Endothelial cell of umbilical vein (primary cell): Measurements from ENCODE around the gene IMPA2. TPM values are rescaled to one million over a fixed set of nuclear protein-coding genes. Genes with fewer than 3 reads are reported as not detected.

ENCODE experiments used
- BruUV-seq: library from RNA; stranded (reverse); fragments of 400-500 nt; replicated peaks from 2 replicates; lab custom pipeline; 2021; lab: Mats Ljungman, UMichigan
- CTCF ChIA-PET: fragments of 300-600, 350-600 bp; sonication (Branson Sonifier 250); formaldehyde crosslinking; loops from one replicate; lab custom pipeline; 2021; ENCODE audit warnings: antibody characterized with exemption, inconsistent platforms; lab: Charles Lee
- POLR2A ChIA-PET: fragments of 300-600, 350-600 bp; sonication (Branson Sonifier 250); formaldehyde crosslinking; loops from one replicate; lab custom pipeline; 2021; ENCODE audit warnings: antibody characterized with exemption, inconsistent platforms; lab: Charles Lee
- DNase-seq: peaks from one replicate; pipeline ENCODE4 v3.0.0-alpha.2; 2011; ENCODE audit warnings: low read depth, low spot score
- FAIRE-seq: peaks from 2 replicates; lab custom pipeline; 2011; peaks lifted over from hg19 to GRCh38; lab: Jason Lieb, UNC
- H2AFZ ChIP-seq: 2 replicates; pipeline ENCODE4 v1.6.0; 2012; ENCODE audit warnings: low read depth, low read length, control low read depth, inconsistent platforms
- H3K27ac ChIP-seq: 2 replicates; pipeline ENCODE4 v1.5.1; 2011; ENCODE audit warnings: low read depth, mild to moderate bottlenecking, control low read depth, low read length, moderate library complexity; ENCODE audit not compliant: insufficient read depth
- H3K27me3 ChIP-seq, 2 experiments: 2 replicates each; pipeline versions ENCODE4 v1.6.0 to v1.6.1; 2011; ENCODE audit warnings: low read length in 2 of 2, mixed read lengths in 1 of 2; ENCODE audit not compliant: control insufficient read depth in 2 of 2, insufficient read depth in 2 of 2
- H3K36me3 ChIP-seq, 2 experiments: 2 replicates in 1 of 2; 3 replicates in 1 of 2; pipeline ENCODE4 v1.5.1; 2011; ENCODE audit warnings: low read length in 2 of 2, mild to moderate bottlenecking in 1 of 2, moderate library complexity in 1 of 2; ENCODE audit not compliant: control insufficient read depth in 2 of 2, insufficient read depth in 2 of 2; ENCODE audit errors: extremely low read depth in 1 of 2
- H3K4me1 ChIP-seq: 3 replicates; pipeline ENCODE4 v1.5.1; 2011; ENCODE audit warnings: mild to moderate bottlenecking, low read length; ENCODE audit not compliant: control insufficient read depth, insufficient read depth; ENCODE audit errors: extremely low read depth
- H3K4me2 ChIP-seq: 2 replicates; pipeline ENCODE4 v1.6.1; 2011; ENCODE audit warnings: low read length, control low read depth, mixed read lengths; ENCODE audit not compliant: insufficient read depth
- H3K4me3 ChIP-seq, 3 experiments: fragments of 200-600 bp in 1 of 3; sonication (generic), shearing (Covaris generic) in 1 of 3; replicated peaks in 1 of 3; 2 replicates each; pipeline ENCODE4 v1.5.1; 2011 to 2016; ENCODE audit warnings: control low read depth in 3 of 3, low read length in 3 of 3, mild to moderate bottlenecking in 2 of 3, inconsistent platforms in 1 of 3, low read depth in 1 of 3, moderate library complexity in 1 of 3; ENCODE audit not compliant: insufficient read depth in 1 of 3
- H3K79me2 ChIP-seq: 2 replicates; pipeline ENCODE4 v1.6.0; 2012; ENCODE audit warnings: low read length, inconsistent platforms; ENCODE audit not compliant: control insufficient read depth, insufficient read depth
- H3K9ac ChIP-seq: replicated peaks from 2 replicates; pipeline ENCODE3; 2011; ENCODE audit warnings: low read length, control low read depth; ENCODE audit not compliant: insufficient read depth; ENCODE audit errors: extremely low read depth
- H3K9me1 ChIP-seq: replicated peaks from 3 replicates; pipeline ENCODE4 v1.6.0; 2011; ENCODE audit warnings: mild to moderate bottlenecking, low read length; ENCODE audit not compliant: control insufficient read depth, insufficient read depth; ENCODE audit errors: extremely low read depth
- H3K9me3 ChIP-seq: replicated peaks from 2 replicates; pipeline ENCODE4 v1.5.1; 2012; ENCODE audit warnings: low read length, inconsistent platforms; ENCODE audit not compliant: control insufficient read depth, insufficient read depth
- H4K20me1 ChIP-seq: replicated peaks from 2 replicates; pipeline ENCODE3; 2011; ENCODE audit warnings: mild to moderate bottlenecking, low read length; ENCODE audit not compliant: control insufficient read depth, insufficient read depth; ENCODE audit errors: extremely low read depth
- CTCF ChIP-seq, 2 donors: IDR thresholded peaks; 1 replicate in 1 of 2; 2 replicates in 1 of 2; pipeline ENCODE4 v1.5.1; 2011; ENCODE audit warnings: low read length in 2 of 2, mild to moderate bottlenecking in 2 of 2, moderate library complexity in 2 of 2, control low read depth in 1 of 2, inconsistent platforms in 1 of 2, low read depth in 1 of 2; ENCODE audit not compliant: insufficient read depth in 1 of 2; ENCODE audit errors: extremely low read depth in 1 of 2
- EZH2 ChIP-seq: IDR thresholded peaks from 2 replicates; pipeline ENCODE4 v1.6.1; 2012; ENCODE audit warnings: borderline replicate concordance, low read depth, mild to moderate bottlenecking, moderate library complexity, low read length, inconsistent platforms; ENCODE audit not compliant: severe bottlenecking
- FOS ChIP-seq: IDR thresholded peaks from 2 replicates; pipeline ENCODE4 v1.6.1; 2011; ENCODE audit warnings: mild to moderate bottlenecking, low read length, moderate library complexity, borderline replicate concordance; ENCODE audit not compliant: insufficient read depth
- GATA2 ChIP-seq: IDR thresholded peaks from 2 replicates; pipeline ENCODE4 v1.7.0; 2011; ENCODE audit warnings: low read depth, mild to moderate bottlenecking, moderate library complexity, mixed read lengths, low read length; ENCODE audit not compliant: insufficient read length, insufficient read depth
- JUN ChIP-seq: IDR thresholded peaks from 2 replicates; pipeline ENCODE4 v1.6.1; 2011; ENCODE audit warnings: borderline replicate concordance, low read depth; ENCODE audit not compliant: insufficient read length, insufficient read depth
- MAX ChIP-seq: IDR thresholded peaks from 2 replicates; pipeline ENCODE4 v1.6.1; 2011; ENCODE audit not compliant: insufficient read depth, insufficient read length
- MYC ChIP-seq: IDR thresholded peaks from one replicate; pipeline ENCODE4 v1.6.1; 2011; ENCODE audit warnings: mild to moderate bottlenecking, low read depth, low read length
- POLR2A ChIP-seq: IDR thresholded peaks from 2 replicates; pipeline ENCODE4 v1.6.1; 2012; ENCODE audit warnings: low read depth, mild to moderate bottlenecking, control low read depth, low read length
- POLR2AphosphoS5 ChIP-seq: IDR thresholded peaks from 2 replicates; pipeline ENCODE4 v1.6.1; 2012; ENCODE audit warnings: low read depth, mild to moderate bottlenecking, control low read depth, low read length, moderate library complexity; ENCODE audit not compliant: insufficient read depth
- dilution Hi-C: fragments of 300-500 bp; cut with MboI; formaldehyde crosslinking; loops from one replicate; pipeline ENCODE4 v1.15.0; 2019; ENCODE audit warnings: low sequenced_read_pairs; ENCODE audit not compliant: extremely low pct_ligation_motif_present
- intact Hi-C: fragments of 100-400 bp; cut with micrococcal nuclease; formaldehyde crosslinking; loops from one replicate; pipeline ENCODE4 v1.10.0; 2022
- polyA plus RNA-seq, 4 experiments: library from polyadenylated mRNA; depleted of rRNA in 3 of 4; stranded (reverse) in 3 of 4; unstranded in 1 of 4; fragments of >200 nt; gene quantifications; 2 replicates each; pipeline versions ENCODE4 v1.2.1 to v1.2.3, GENCODE V29; 2011 to 2012; ENCODE audit warnings: missing spikeins in 1 of 4
- total RNA-seq: library from RNA; stranded (reverse); gene quantifications from 2 replicates; pipeline ENCODE4 v1.2.3, GENCODE V29; 2021

Gene IMPA2
- total and polyA plus RNA-seq, 2 donors (not counting 3 experiments of a cell fraction or from before 2014, with no cell fraction given): 6.1 to 8.0 TPM

- TF ChIP-seq MAX (no peak), JUN (no peak), EZH2 (no peak), CTCF (IDR thresholded peaks at IDR 0.05; ENCODE audit: extremely low read depth in 1 of 2, insufficient read depth in 1 of 2, low read depth in 1 of 2, low read length in 2 of 2) (no peak), GATA2 (no peak), POLR2A (no peak), MYC (no peak), FOS (no peak), POLR2AphosphoS5 (no peak)
- ChIA-PET CTCF (interaction anchor here (0.7 to 1.9 kb wide), 3 partner anchors 19 to 21 kb away, joined by 3 to 9 read pairs (median 3); no protein-coding TSS in a partner anchor), POLR2A (no interaction called here)
- Histone ChIP-seq H4K20me1 (no peaks in the 10 kb centered on the region), H3K9me3 (no peaks in the 10 kb centered on the region), H3K27ac (no peak overlapping the region), H3K9me1 (no peaks in the 10 kb centered on the region), H3K36me3 (no peaks in the 10 kb centered on the region), H3K9ac (no peak overlapping the region), H3K27me3 (no peaks in the 10 kb centered on the region), H2AFZ (no peak overlapping the region), H3K4me1 (peaks cover 6% of the 10 kb centered on the region), H3K79me2 (no peaks in the 10 kb centered on the region), H3K4me2 (no peak overlapping the region), H3K4me3 (no peak overlapping the region)
- FAIRE-seq (no peak), DNase-seq (no peak)
- intact Hi-C loops: no loop called here
- dilution Hi-C loops: no loop called here
- BruUV-seq: no TSS peak
Observed at GRCh38 chr18:11976315-11977152, 4.8 kb upstream of the IMPA2 start.
